K562 (cell line): ENCODE measurements around the gene FRAT2. TPM values are rescaled to one million over a fixed set of nuclear protein-coding genes. Genes with fewer than 3 reads are reported as not detected.

Experiments
- ATAC-seq: fragments of 200-7000 bp; cut with Tn5 transposase; 3 replicates; pipeline ENCODE4 v1.9.1; 2020; ENCODE audit warnings: moderate library complexity
- BruUV-seq: library from RNA; stranded (reverse); fragments of 400-500 nt; replicated peaks from 2 replicates; lab custom pipeline; 2021; lab: Mats Ljungman, UMichigan
- CTCF ChIA-PET: fragments of 300-600 bp; formaldehyde crosslinking; extraction: SDS; loops from one replicate; lab custom pipeline; 2021; ENCODE audit warnings: low intra/inter-chr PET ratio; lab: Yijun Ruan, JAX
- POLR2A ChIA-PET: fragments of 300-600, 350-650 bp; sonication (Branson Sonifier 250); formaldehyde crosslinking; extraction: SDS; loops from one replicate; lab custom pipeline; 2021; ENCODE audit warnings: antibody characterized with exemption, inconsistent platforms; lab: Yijun Ruan, JAX
- DNase-seq, 4 experiments: peaks; one replicate each; pipeline versions ENCODE4 v3.0.0 to v3.0.0-alpha.2; 2011 to 2018; ENCODE audit warnings: low spot score in 3 of 4, mixed read lengths in 3 of 4; ENCODE audit errors: extremely low read depth in 1 of 4
- FAIRE-seq: peaks from 2 replicates; lab custom pipeline; 2011; peaks lifted over from hg19 to GRCh38; lab: Jason Lieb, UNC
- H2AFZ ChIP-seq: 2 replicates; pipeline ENCODE4 v1.6.0; 2011; ENCODE audit warnings: low read depth, low read length, control low read depth, inconsistent platforms
- H3K27ac ChIP-seq: fragments of 200-600 bp; 3 replicates; pipeline ENCODE4 v1.8.0; 2011; ENCODE audit warnings: low read depth, mild to moderate bottlenecking, control low read depth, inconsistent platforms, low read length, moderate library complexity, mixed read lengths; ENCODE audit errors: extremely low read depth
- H3K27me3 ChIP-seq, 2 experiments: fragments of 300-600 bp in 1 of 2; 2 replicates in 1 of 2; 3 replicates in 1 of 2; pipeline versions ENCODE4 v1.6.0 to v1.8.0; 2011; ENCODE audit warnings: inconsistent platforms in 2 of 2, low read length in 2 of 2, mild to moderate bottlenecking in 1 of 2, mixed read lengths in 1 of 2, moderate library complexity in 1 of 2; ENCODE audit not compliant: control insufficient read depth in 2 of 2, insufficient read depth in 2 of 2
- H3K36me3 ChIP-seq: fragments of 300-600 bp; 3 replicates; pipeline ENCODE4 v1.8.0; 2011; ENCODE audit warnings: mild to moderate bottlenecking, low read length, inconsistent platforms; ENCODE audit not compliant: control insufficient read depth, insufficient read depth
- H3K4me1 ChIP-seq, 2 experiments: fragments of 200-600 bp in 1 of 2; replicated peaks in 1 of 2; 2 replicates in 1 of 2; 3 replicates in 1 of 2; pipeline versions ENCODE4 v1.5.1 to v1.8.0; 2011; ENCODE audit warnings: inconsistent platforms in 2 of 2, low read length in 2 of 2, mild to moderate bottlenecking in 1 of 2, mixed read lengths in 1 of 2, moderate library complexity in 1 of 2; ENCODE audit not compliant: control insufficient read depth in 2 of 2, insufficient read depth in 2 of 2
- H3K4me2 ChIP-seq: 2 replicates; pipeline ENCODE4 v1.6.1; 2011; ENCODE audit warnings: low read length, control low read depth, inconsistent platforms, mixed read lengths; ENCODE audit not compliant: insufficient read depth
- H3K4me3 ChIP-seq: fragments of 200-600 bp; sonication (generic), shearing (Covaris generic); 2 replicates; pipeline ENCODE4 v1.5.1; 2016; ENCODE audit warnings: control low read depth, inconsistent platforms
- H3K79me2 ChIP-seq: fragments of 200-600 bp; 3 replicates; pipeline ENCODE4 v1.8.0; 2011; ENCODE audit warnings: low read length, inconsistent platforms; ENCODE audit not compliant: control insufficient read depth, insufficient read depth
- H3K9ac ChIP-seq, 2 experiments: 2 replicates each; pipeline versions ENCODE4 v1.6.0 to v1.6.1; 2011; ENCODE audit warnings: low read depth in 2 of 2, low read length in 2 of 2, control low read depth in 1 of 2, inconsistent platforms in 1 of 2, mild to moderate bottlenecking in 1 of 2, mixed read lengths in 1 of 2; ENCODE audit not compliant: insufficient read depth in 1 of 2
- H3K9me1 ChIP-seq: one replicate; pipeline ENCODE4 v1.6.0; 2011; ENCODE audit warnings: inconsistent platforms, mild to moderate bottlenecking, low read length, moderate library complexity; ENCODE audit not compliant: control insufficient read depth, insufficient read depth
- H3K9me3 ChIP-seq: replicated peaks from 2 replicates; pipeline ENCODE4 v1.5.1; 2011; ENCODE audit warnings: low read depth, low read length, inconsistent platforms; ENCODE audit not compliant: control insufficient read depth, insufficient read depth
- H4K20me1 ChIP-seq: replicated peaks from 2 replicates; pipeline ENCODE4 v1.6.1; 2011; ENCODE audit warnings: low read length, inconsistent platforms, mixed read lengths; ENCODE audit not compliant: control insufficient read depth, insufficient read depth
- ATF7 ChIP-seq: fragments of 450-650 bp; IDR thresholded peaks from 2 replicates; pipeline ENCODE4 v1.7.1; 2014; ENCODE audit warnings: mild to moderate bottlenecking, moderate library complexity
- BHLHE40 ChIP-seq: IDR thresholded peaks from 2 replicates; pipeline ENCODE4 v1.6.1; 2011; ENCODE audit warnings: low read length, improper control_type of control experiment
- BRF2 ChIP-seq: IDR thresholded peaks from 3 replicates; pipeline ENCODE4 v1.6.1; 2011; ENCODE audit warnings: borderline replicate concordance, mild to moderate bottlenecking; ENCODE audit not compliant: insufficient read length, insufficient read depth
- CBX2 ChIP-seq: fragments of 200-600 bp; sonication (generic); IDR thresholded peaks from one replicate; pipeline ENCODE4 v1.6.1; 2012; ENCODE audit warnings: mild to moderate bottlenecking, low read length, inconsistent platforms; ENCODE audit not compliant: insufficient read depth, poor library complexity, severe bottlenecking
- ETS2 ChIP-seq: IDR thresholded peaks from 2 replicates; pipeline ENCODE4 v1.6.1; 2016; ENCODE audit warnings: borderline replicate concordance, missing genetic modification characterization, mild to moderate bottlenecking, moderate library complexity, missing compliant biosample characterization; ENCODE audit not compliant: poor library complexity, severe bottlenecking
- HINFP ChIP-seq: fragments of 450-650 bp; conservative IDR thresholded peaks from 2 replicates; pipeline ENCODE4 v1.6.1; 2016; ENCODE audit warnings: missing genetic modification characterization, low read depth, mild to moderate bottlenecking, control low read depth, missing compliant biosample characterization
- ILF3 ChIP-seq: fragments of 450-650 bp; IDR thresholded peaks from 2 replicates; pipeline ENCODE4 v1.6.1; 2018; ENCODE audit warnings: antibody characterized with exemption, mild to moderate bottlenecking, moderate library complexity, borderline replicate concordance
- NCOA6 ChIP-seq: fragments of 450-650 bp; IDR thresholded peaks from 2 replicates; pipeline ENCODE4 v1.6.1; 2017; ENCODE audit warnings: mild to moderate bottlenecking
- POLR2H ChIP-seq: IDR thresholded peaks from 2 replicates; pipeline ENCODE4 v1.6.1; 2016; ENCODE audit warnings: missing genetic modification characterization, low read depth, mild to moderate bottlenecking, control low read depth, missing compliant biosample characterization, moderate library complexity
- RBM15 ChIP-seq: fragments of 200-400 bp; formaldehyde crosslinking; IDR thresholded peaks from 2 replicates; pipeline ENCODE4 v1.6.1; 2018; ENCODE audit warnings: mild to moderate bottlenecking, low read length, moderate library complexity; ENCODE audit not compliant: insufficient read depth
- TOE1 ChIP-seq, 2 experiments: fragments of 450-650 bp in 1 of 2; sonication (generic) in 1 of 2; formaldehyde crosslinking in 1 of 2; IDR thresholded peaks; 2 replicates each; pipeline versions ENCODE4 v1.7.1 to v1.8.0; 2016 to 2022; ENCODE audit warnings: borderline replicate concordance in 2 of 2, mild to moderate bottlenecking in 2 of 2, antibody characterized with exemption in 1 of 2, inconsistent platforms in 1 of 2, low read depth in 1 of 2, missing genetic modification reagents in 1 of 2, moderate library complexity in 1 of 2
- ZNF217 ChIP-seq: sonication (generic); formaldehyde crosslinking; IDR thresholded peaks from 2 replicates; pipeline ENCODE4 v1.8.0; 2022; ENCODE audit warnings: mild to moderate bottlenecking, missing genetic modification reagents
- WGBS: fragments of 100-300 bp; shearing (Covaris generic); methylation state at CpG from one replicate; pipeline ENCODE4 v1.1.6; 2016; ENCODE audit warnings: low coverage, mixed read lengths; ENCODE audit not compliant: insufficient coverage; ENCODE audit errors: missing lambda C conversion rate; 5-methylcytosine and 5-hydroxymethylcytosine counted together
- in situ Hi-C: fragments of 300-500 bp; cut with MboI; formaldehyde crosslinking; loops from 4 replicates; pipeline ENCODE4 v1.15.0; 2018; ENCODE audit warnings: inconsistent platforms, mixed read lengths
- intact Hi-C: fragments of 100-400 bp; cut with micrococcal nuclease; formaldehyde crosslinking; loops from 2 replicates; pipeline ENCODE4 v1.14.2; 2022
- polyA plus RNA-seq, 8 experiments: library from polyadenylated mRNA; depleted of rRNA in 4 of 8; stranded (reverse) in 5 of 8; unstranded in 3 of 8; fragments of >200 nt; fragmentation: Nextera tagmentation in 2 of 8; fragmentation: Illumina TruSeq in 1 of 8; extraction: Ambion mirVana in 2 of 8; extraction: Trizol in 1 of 8; gene quantifications; 2 replicates each; pipeline versions ENCODE4 v1.2.1 to v1.2.3, GENCODE V29; 2011 to 2014; ENCODE audit warnings: inconsistent platforms in 1 of 8, missing spikeins in 1 of 8
- total RNA-seq, 7 experiments: library from RNA; depleted of rRNA in 6 of 7; stranded (reverse); fragments of >200 nt in 6 of 7; fragmentation: Illumina TruSeq in 2 of 7; extraction: Trizol in 2 of 7; gene quantifications; 2 replicates each; pipeline versions ENCODE4 v1.2.1 to v1.2.3, GENCODE V29; 2011 to 2021; ENCODE audit warnings: low replicate concordance in 1 of 7
- TF ChIP-seq, protein P1 (sequence below), 3 experiments: fragments of 200-800 bp in 1 of 3; sonication (Bioruptor generic) in 1 of 3; sonication (generic) in 1 of 3; formaldehyde crosslinking in 1 of 3; IDR thresholded peaks; 2 replicates each; pipeline versions ENCODE4 v1.6.1 to v1.8.0; 2016 to 2022; ENCODE audit warnings: mild to moderate bottlenecking in 2 of 3, missing compliant biosample characterization in 2 of 3, missing genetic modification characterization in 2 of 3, missing genetic modification reagents in 1 of 3

The FRAT2 gene
- total and polyA plus RNA-seq, 9 of the 15 experiments (the other 6 are each of a cell fraction or from before 2014, with no cell fraction given): 4.3 to 31.7 (median 19.5) TPM

DNA sequence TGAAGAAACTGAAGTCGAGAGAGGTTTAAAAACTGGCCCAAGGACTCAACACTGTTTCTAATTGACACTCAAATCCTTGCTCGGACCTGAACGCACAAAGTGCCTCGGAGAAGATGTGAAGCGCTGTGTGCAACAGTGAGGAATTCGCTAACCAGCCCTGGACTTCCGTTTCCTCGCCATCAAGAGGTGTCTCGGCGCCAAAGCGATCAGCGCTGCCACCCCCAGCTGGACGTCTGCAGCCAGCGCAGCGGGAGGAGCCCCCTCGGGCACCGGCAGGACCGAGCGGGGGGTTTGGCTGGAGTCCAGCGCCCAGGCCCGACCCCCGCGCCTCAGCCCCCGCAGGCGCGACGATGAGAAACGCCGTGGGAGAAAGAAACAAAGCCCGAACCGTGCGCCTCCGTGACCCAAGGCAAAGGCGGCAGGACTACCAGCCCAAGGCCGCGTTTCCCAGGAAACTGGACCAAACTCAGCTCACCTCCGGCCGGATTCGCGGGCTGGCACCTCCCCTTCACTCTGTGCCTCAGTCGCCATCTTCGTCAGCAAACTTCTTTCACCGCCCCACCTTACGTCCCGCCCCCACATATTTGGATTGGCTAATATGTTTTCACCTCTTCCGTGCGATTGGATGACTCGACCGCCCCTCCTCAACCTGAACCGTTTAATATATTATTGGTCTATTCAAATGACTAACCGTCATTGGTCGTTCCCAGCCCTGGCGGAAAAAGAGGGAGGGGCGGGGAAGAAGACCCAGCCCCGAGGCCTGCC is 42.2 kb downstream of the FRAT2 start, which contains the start of gene ARHGAP19:
TSS of gene ARHGAP19 (minus strand) at position 541 of the 765 bp plus-strand sequence. CDS start at position 531, 10 bp downstream.
- H3K4me3 ChIP-seq: peak within 1 kb of the TSS; percentile 78
- H3K9me1 ChIP-seq: no peaks in the 10 kb centered on the region
- no peaks in the 10 kb centered on the region for H4K20me1 ChIP-seq
- H3K4me1 ChIP-seq: peaks cover 8 to 18% of the 10 kb centered on the region in 2 experiments; a peak in 4 of 5 replicates
- H3K9ac ChIP-seq: peak within 1 kb of the TSS; percentile 86 to 98
- ChIA-PET POLR2A (interaction anchor here (0.8 to 2.7 kb wide), 4 partner anchors 13 to 41 kb away, joined by 3 to 19 read pairs (median 4); no protein-coding TSS in a partner anchor), CTCF (no interaction called here)
- ATAC-seq (peak; percentile 95), FAIRE-seq (peak; percentile 93), DNase-seq (peak; percentile 93 to 96 (median 94))
- H3K27me3 ChIP-seq: no peaks in the 10 kb centered on the region
- intact Hi-C loops: loop anchor here (5.0 kb wide), 1 partner anchor 40 kb away; the partner anchor contains the start of gene FRAT2
- WGBS: under 1% methylated on average over 17 of the region's 55 CpGs
- BruUV-seq: TSS peak; percentile 84
- H2AFZ ChIP-seq: peak within 1 kb of the TSS; percentile 88
- no peaks in the 10 kb centered on the region for H3K9me3 ChIP-seq
- H3K36me3 ChIP-seq: peaks cover 3% of the 10 kb centered on the region; the same call in 1 of the 3 replicates
- H3K27ac ChIP-seq: peak within 1 kb of the TSS; percentile 89
- peaks cover 39% of the 10 kb centered on the region for H3K79me2 ChIP-seq
- H3K4me2 ChIP-seq: peak within 1 kb of the TSS; percentile 93
- in situ Hi-C loops: no loop called here
- TF ChIP-seq TOE1 (IDR thresholded peaks at IDR 0.05; ENCODE audit: borderline replicate concordance): peak; percentile 50; the same call in 1 of the 2 replicates
- no peak for TF ChIP-seq TOE1 (CRISPR knock-in tag; IDR thresholded peaks at IDR 0.05; ENCODE audit: borderline replicate concordance, low read depth)
- no peak for TF ChIP-seq ZNF217
- TF ChIP-seq BRF2: no peak
- no peak for TF ChIP-seq BHLHE40
- no peak for TF ChIP-seq NCOA6
- TF ChIP-seq ETS2 (tag): no peak
- TF ChIP-seq HINFP (tag): no peak
- TF ChIP-seq, protein P1, sequence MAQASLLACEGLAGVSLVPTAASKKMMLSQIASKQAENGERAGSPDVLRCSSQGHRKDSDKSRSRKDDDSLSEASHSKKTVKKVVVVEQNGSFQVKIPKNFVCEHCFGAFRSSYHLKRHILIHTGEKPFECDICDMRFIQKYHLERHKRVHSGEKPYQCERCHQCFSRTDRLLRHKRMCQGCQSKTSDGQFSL (CRISPR knock-in tag; IDR thresholded peaks at IDR 0.05): 0 out of 2 replicates have a peak, but pooled peaks have one; percentile 37
- TF ChIP-seq, protein P1 (tag; IDR thresholded peaks at IDR 0.05): no peak
- TF ChIP-seq POLR2H (tag): peak; percentile 52; the same call in 1 of the 2 replicates
- TF ChIP-seq CBX2: no peak
- TF ChIP-seq ILF3: no peak
- peak; percentile 62; the same call in 1 of the 2 replicates for TF ChIP-seq ATF7
- no peak for TF ChIP-seq RBM15
